ENCODE measurements around the gene VSIG10L2.

VSIG10L2 gene

DNA sequence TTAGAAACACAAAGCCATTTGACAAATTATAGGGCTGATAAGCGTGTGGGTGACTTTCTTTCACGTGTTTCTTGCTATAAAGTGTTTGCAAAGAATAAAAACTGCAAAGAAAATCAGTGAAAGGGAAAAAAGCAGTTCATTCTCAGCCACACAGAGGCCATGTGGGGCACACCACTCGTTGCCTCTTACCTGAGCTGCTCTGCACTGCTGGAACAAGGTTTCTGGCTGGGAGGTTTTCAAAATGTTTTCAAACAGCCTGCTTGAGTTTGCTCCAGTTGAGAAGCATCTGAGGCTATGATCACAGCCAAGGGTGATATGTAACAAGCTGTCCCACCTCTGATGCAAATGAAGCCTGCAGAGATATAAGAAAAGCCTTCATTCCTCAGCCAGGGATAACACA lies 14.7 kb upstream of the VSIG10L2 start:
- H3K9me3 ChIP-seq (replicated peaks; ENCODE audit: low read length), result no peaks in the 10 kb centered on the region

DNA sequence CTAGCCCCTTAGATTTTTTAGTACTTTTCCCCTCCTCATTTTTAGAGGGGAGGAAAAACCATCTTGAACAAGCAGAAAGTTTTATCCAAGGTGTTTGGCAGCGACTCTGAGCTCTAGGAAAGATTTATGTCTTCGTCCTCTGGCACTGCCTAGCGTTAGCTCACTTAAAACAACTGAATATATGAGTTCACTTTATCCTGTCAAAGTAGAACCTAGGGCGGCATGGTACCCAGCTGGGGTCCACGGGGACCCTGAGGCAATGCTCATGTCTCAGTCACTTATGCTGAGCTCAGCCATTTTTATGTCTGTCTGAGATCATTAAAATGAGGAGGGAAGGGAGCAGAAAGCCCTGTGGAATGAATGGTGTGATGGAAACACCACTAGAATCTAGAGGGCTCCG lies 14.2 kb upstream of the VSIG10L2 start:
- Histone ChIP-seq H3K27me3 (ENCODE audit: control insufficient read depth, insufficient read depth, low read length) (peaks cover 41% of the 10 kb centered on the region), H3K4me2 (ENCODE audit: low read length) (no peak overlapping the region), H3K4me1 (ENCODE audit: control insufficient read depth, insufficient read depth, low read length) (no peaks in the 10 kb centered on the region), H3K36me3 (ENCODE audit: insufficient read depth, low read length) (no peaks in the 10 kb centered on the region), H3K9ac (ENCODE audit: low read depth, low read length) (no peak overlapping the region), H3K4me3 (ENCODE audit: low read length) (no peak overlapping the region), H3K9me3 (replicated peaks; ENCODE audit: low read length) (no peaks in the 10 kb centered on the region)

More for the DNA sequence above, 14.7 kb upstream of the VSIG10L2 start:
- H3K36me3 ChIP-seq (ENCODE audit: insufficient read depth, low read length), result no peaks in the 10 kb centered on the region
- no peak overlapping the region for H3K4me3 ChIP-seq (ENCODE audit: low read length)
- no peak overlapping the region for H3K9ac ChIP-seq (ENCODE audit: low read depth, low read length)
- no peaks in the 10 kb centered on the region for H3K4me1 ChIP-seq (ENCODE audit: control insufficient read depth, insufficient read depth, low read length)
- no peak overlapping the region for H3K4me2 ChIP-seq (ENCODE audit: low read length)
- peaks cover 44% of the 10 kb centered on the region for H3K27me3 ChIP-seq (ENCODE audit: control insufficient read depth, insufficient read depth, low read length)

DNA sequence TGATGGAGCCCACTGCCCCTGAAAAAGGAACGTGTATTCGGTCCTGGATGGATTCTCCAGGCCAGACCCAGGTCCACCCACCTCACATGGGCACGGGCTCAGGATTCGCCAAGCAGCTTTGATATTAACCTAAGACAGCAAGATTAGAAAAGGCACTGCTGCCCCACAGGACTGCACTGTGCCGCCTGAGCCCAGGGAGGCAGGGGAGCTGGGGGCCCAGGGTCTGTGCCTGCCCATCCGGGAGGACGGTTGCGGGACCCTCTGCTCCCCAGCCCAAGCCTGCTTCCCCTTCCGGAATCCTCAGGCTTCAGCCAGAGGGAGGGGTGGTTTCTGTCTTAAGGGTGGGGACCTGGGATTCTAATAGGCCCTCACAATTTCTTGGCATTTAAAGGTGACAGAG lies 13.5 kb upstream of the VSIG10L2 start:
- no peak overlapping the region for H3K9ac ChIP-seq (ENCODE audit: low read depth, low read length)
- H3K4me3 ChIP-seq (ENCODE audit: low read length), result no peak overlapping the region
- no peak overlapping the region for H3K4me2 ChIP-seq (ENCODE audit: low read length)
- peaks cover 38% of the 10 kb centered on the region for H3K27me3 ChIP-seq (ENCODE audit: control insufficient read depth, insufficient read depth, low read length)
- no peaks in the 10 kb centered on the region for H3K4me1 ChIP-seq (ENCODE audit: control insufficient read depth, insufficient read depth, low read length)
- H3K36me3 ChIP-seq (ENCODE audit: insufficient read depth, low read length), result no peaks in the 10 kb centered on the region
- H3K9me3 ChIP-seq (replicated peaks; ENCODE audit: low read length), result no peaks in the 10 kb centered on the region

DNA sequence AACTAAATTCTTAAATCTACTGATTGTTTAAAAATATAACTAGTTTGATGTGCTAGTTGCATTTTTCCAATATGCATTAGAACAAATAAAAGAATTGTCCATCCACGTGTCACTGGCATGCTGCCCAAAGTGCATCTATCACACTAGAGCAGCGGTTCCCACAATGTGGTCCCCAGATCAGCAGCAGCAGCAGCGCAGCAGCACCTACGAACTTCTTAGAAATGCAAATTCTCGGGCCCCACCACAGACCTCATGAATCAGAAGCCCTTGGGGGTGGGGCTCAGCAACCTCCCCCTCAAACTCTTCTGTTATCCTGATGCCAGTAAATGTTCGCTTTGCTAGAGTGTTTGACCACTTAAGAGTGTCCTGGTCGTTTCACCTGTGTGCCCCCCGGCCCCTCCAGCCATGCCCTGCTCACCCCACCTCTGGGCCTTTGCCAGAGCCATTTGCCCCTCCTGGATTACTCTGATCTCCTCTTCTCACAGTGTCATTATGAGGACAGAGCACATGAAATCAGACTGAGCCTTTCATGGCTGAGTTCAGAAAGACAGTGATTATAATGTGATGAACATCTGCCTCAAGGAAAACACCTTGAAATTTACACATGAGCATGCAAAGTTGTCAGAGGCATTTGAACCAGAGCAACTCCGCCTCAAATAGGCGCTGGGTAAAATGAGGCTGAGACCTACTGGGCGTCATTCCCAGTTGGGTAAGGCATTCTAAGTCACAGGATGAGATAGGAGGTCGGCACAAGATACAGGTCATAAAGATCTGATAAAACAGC lies 12.6 kb upstream of the VSIG10L2 start:
- Histone ChIP-seq H3K9ac (ENCODE audit: low read depth, low read length) (no peak overlapping the region), H3K4me2 (ENCODE audit: low read length) (no peak overlapping the region), H3K27me3 (ENCODE audit: control insufficient read depth, insufficient read depth, low read length) (peaks cover 30% of the 10 kb centered on the region), H3K4me1 (ENCODE audit: control insufficient read depth, insufficient read depth, low read length) (no peaks in the 10 kb centered on the region), H3K9me3 (replicated peaks; ENCODE audit: low read length) (no peaks in the 10 kb centered on the region), H3K36me3 (ENCODE audit: insufficient read depth, low read length) (no peaks in the 10 kb centered on the region), H3K4me3 (ENCODE audit: low read length) (no peak overlapping the region)

DNA sequence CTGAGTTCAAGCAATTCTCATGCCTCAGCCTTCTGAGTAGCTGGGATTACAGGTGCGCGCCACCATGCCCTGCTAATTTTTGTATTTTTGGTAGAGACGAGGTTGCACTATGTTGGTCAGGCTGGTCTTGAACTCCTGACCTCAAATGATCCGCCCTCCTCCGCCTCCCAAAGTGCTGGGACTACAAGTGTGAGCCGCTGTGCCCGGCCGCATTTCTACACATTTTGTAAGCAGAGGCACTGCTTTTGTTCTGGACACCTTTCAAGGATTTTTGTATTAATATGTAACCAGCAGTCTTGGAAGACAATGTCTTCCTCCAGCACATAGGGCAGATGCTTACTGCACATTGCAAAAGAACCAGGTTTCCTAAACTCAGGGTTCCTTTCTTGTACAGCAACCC lies 11.4 kb upstream of the VSIG10L2 start:
- Histone ChIP-seq H3K4me2 (ENCODE audit: low read length) (no peak overlapping the region), H3K9ac (ENCODE audit: low read depth, low read length) (no peak overlapping the region), H3K4me3 (ENCODE audit: low read length) (no peak overlapping the region), H3K4me1 (ENCODE audit: control insufficient read depth, insufficient read depth, low read length) (no peaks in the 10 kb centered on the region), H3K27me3 (ENCODE audit: control insufficient read depth, insufficient read depth, low read length) (peaks cover 19% of the 10 kb centered on the region), H3K9me3 (replicated peaks; ENCODE audit: low read length) (no peaks in the 10 kb centered on the region), H3K36me3 (ENCODE audit: insufficient read depth, low read length) (no peaks in the 10 kb centered on the region)

DNA sequence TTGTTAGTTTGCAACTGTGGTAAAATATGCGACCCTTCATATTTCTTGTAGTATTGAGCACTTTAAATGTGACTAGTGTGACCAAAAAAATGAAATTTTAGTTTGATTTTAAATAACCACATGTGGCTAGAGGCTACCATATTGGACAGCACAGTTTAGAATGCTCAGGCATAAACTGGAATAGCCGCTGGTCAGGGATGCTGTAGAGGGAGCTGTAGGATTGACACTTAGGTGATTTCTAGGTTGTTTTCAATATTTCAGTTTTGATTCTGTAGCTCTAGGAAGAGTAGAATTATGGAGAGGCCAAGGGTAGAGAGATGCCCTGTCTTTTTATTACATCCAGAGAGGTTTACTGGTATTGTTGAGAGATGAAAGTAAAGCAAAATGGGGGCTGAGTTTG lies 10.8 kb upstream of the VSIG10L2 start:
- Histone ChIP-seq H3K27me3 (ENCODE audit: control insufficient read depth, insufficient read depth, low read length) (peaks cover 13% of the 10 kb centered on the region), H3K36me3 (ENCODE audit: insufficient read depth, low read length) (no peaks in the 10 kb centered on the region), H3K4me1 (ENCODE audit: control insufficient read depth, insufficient read depth, low read length) (no peaks in the 10 kb centered on the region), H3K9ac (ENCODE audit: low read depth, low read length) (no peak overlapping the region), H3K4me3 (ENCODE audit: low read length) (no peak overlapping the region), H3K4me2 (ENCODE audit: low read length) (no peak overlapping the region), H3K9me3 (replicated peaks; ENCODE audit: low read length) (no peaks in the 10 kb centered on the region)

DNA sequence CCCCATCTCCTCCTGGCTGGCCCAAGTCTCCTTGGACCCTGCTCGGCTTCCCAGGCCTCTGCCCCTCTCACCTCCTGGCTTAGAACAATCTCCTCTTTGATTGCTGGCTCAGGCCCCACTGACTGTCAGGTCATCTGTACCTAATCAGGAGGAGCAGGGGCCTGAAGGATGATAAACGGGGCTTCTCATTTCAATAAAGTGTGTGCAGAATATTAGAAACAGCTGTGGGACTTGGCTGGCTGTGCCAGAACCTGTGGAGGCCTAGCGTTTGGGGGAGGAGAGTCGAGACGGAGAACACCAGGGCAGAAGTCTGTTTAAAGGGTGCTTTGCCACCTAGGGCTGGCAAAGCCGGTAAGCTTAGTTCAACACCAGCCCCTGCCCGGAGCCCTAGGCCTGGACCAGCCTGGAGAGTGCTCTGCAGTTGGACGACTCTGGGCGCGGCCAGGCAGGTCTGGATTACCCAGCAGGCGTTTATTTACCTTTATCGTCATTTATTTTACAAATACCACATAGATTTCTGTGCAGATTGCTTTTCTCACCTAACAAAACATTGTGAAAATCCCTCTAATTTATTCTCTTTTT lies 10.1 kb upstream of the VSIG10L2 start:
- no peak overlapping the region for H3K4me3 ChIP-seq (ENCODE audit: low read length)
- no peaks in the 10 kb centered on the region for H3K36me3 ChIP-seq (ENCODE audit: insufficient read depth, low read length)
- H3K4me2 ChIP-seq (ENCODE audit: low read length), result no peak overlapping the region
- H3K4me1 ChIP-seq (ENCODE audit: control insufficient read depth, insufficient read depth, low read length), result no peaks in the 10 kb centered on the region
- H3K9ac ChIP-seq (ENCODE audit: low read depth, low read length), result no peak overlapping the region
- no peaks in the 10 kb centered on the region for H3K9me3 ChIP-seq (replicated peaks; ENCODE audit: low read length)
- peaks cover 11% of the 10 kb centered on the region for H3K27me3 ChIP-seq (ENCODE audit: control insufficient read depth, insufficient read depth, low read length)

DNA sequence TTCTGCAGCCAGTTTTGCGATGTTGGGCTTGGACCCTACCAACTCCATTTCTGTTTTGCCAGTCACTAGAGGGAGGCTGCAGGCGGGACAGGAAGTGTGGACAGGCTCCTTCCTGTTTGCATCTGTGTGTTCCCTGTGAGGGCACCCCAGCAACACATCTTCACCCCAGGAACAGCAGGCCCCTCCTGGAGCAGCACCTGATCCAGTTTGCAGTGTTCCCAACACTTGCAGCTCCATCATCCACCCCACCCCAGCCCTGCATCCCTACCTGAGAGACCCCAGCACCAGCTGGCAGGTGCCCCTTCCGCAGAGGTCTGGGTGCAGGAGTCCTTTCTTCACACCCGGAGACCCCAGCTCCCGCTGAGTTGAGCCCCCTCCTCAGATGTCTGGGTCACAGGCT lies 7.4 kb upstream of the VSIG10L2 start:
- Histone ChIP-seq H3K27me3 (ENCODE audit: control insufficient read depth, insufficient read depth, low read length) (no peaks in the 10 kb centered on the region), H3K36me3 (ENCODE audit: insufficient read depth, low read length) (no peaks in the 10 kb centered on the region), H3K4me2 (ENCODE audit: low read length) (no peak overlapping the region), H3K4me1 (ENCODE audit: control insufficient read depth, insufficient read depth, low read length) (peaks cover 3% of the 10 kb centered on the region), H3K4me3 (ENCODE audit: low read length) (no peak overlapping the region), H3K9ac (ENCODE audit: low read depth, low read length) (no peak overlapping the region), H3K9me3 (replicated peaks; ENCODE audit: low read length) (no peaks in the 10 kb centered on the region)

DNA sequence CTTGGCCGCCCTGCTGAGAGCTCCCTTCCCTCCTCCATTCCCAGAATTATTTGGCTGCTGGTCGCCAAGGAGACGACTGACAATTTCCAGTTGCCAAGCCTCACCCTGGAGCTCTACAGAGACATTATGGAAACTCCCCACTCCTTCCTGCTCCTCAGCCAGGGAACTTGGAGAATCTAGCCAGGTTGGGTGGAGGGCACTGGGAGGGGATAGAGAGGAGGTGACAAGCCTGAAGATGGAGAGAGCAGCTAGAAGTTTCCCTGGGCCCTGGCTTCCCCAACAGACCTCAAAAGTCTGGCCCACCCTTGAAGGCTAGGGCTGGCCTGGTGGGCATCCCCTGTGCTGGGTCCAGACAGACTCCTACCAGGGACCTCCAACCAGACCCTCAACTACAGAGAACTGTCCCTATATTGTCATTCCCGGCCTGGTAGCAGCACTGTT lies 6.7 kb upstream of the VSIG10L2 start:
- no peak overlapping the region for H3K9ac ChIP-seq (ENCODE audit: low read depth, low read length)
- H3K4me2 ChIP-seq (ENCODE audit: low read length), result no peak overlapping the region
- H3K27me3 ChIP-seq (ENCODE audit: control insufficient read depth, insufficient read depth, low read length), result no peaks in the 10 kb centered on the region
- no peaks in the 10 kb centered on the region for H3K36me3 ChIP-seq (ENCODE audit: insufficient read depth, low read length)
- H3K4me3 ChIP-seq (ENCODE audit: low read length), result no peak overlapping the region
- H3K4me1 ChIP-seq (ENCODE audit: control insufficient read depth, insufficient read depth, low read length), result peaks cover 3% of the 10 kb centered on the region
- H3K9me3 ChIP-seq (replicated peaks; ENCODE audit: low read length), result no peaks in the 10 kb centered on the region

DNA sequence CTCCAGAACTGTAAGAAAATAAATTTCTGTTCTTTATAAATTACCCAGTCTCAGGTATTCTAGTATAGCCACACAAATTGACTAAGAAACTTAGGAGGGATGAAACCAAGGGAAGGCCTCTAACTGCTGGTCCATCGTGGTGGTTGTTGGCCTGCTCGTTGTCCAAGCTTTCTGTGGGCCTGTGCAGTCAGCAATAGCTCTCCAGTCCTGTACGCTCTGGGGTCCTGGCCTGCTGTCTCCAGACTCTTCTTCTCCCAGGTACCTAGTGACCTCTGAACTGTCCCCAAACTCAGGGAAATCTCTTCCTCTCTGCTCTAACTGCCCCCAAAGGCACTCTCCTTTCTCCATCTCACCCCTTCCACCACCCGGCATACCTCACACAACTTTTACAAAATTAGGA lies 5.7 kb upstream of the VSIG10L2 start:
- H3K4me2 ChIP-seq (ENCODE audit: low read length), result no peak overlapping the region
- H3K4me1 ChIP-seq (ENCODE audit: control insufficient read depth, insufficient read depth, low read length), result peaks cover 3% of the 10 kb centered on the region
- H3K27me3 ChIP-seq (ENCODE audit: control insufficient read depth, insufficient read depth, low read length), result no peaks in the 10 kb centered on the region
- no peaks in the 10 kb centered on the region for H3K36me3 ChIP-seq (ENCODE audit: insufficient read depth, low read length)
- no peaks in the 10 kb centered on the region for H3K9me3 ChIP-seq (replicated peaks; ENCODE audit: low read length)
- H3K9ac ChIP-seq (ENCODE audit: low read depth, low read length), result no peak overlapping the region
- H3K4me3 ChIP-seq (ENCODE audit: low read length), result no peak overlapping the region

DNA sequence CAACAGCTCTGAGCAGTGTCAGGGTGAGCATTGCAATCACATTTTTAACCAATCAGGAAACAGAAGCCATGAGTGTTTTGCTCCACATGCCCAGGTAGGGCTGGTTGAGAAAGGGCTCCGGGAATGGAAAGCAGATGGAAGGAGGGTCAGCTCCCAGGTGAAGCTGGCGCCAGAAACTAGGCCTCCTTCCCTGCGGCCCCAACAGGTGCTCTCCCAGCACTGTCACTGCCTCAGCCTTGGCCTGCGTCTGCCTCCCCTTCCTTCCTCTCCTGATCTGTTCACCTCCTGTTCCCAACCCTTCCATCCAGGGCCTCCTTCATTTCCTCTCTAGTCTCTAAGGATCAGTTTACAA lies 4.6 kb upstream of the VSIG10L2 start:
- no peak overlapping the region for H3K4me2 ChIP-seq (ENCODE audit: low read length)
- H3K36me3 ChIP-seq (ENCODE audit: insufficient read depth, low read length), result no peaks in the 10 kb centered on the region
- peaks cover 3% of the 10 kb centered on the region for H3K4me1 ChIP-seq (ENCODE audit: control insufficient read depth, insufficient read depth, low read length)
- no peaks in the 10 kb centered on the region for H3K27me3 ChIP-seq (ENCODE audit: control insufficient read depth, insufficient read depth, low read length)
- H3K4me3 ChIP-seq (ENCODE audit: low read length), result no peak overlapping the region
- no peaks in the 10 kb centered on the region for H3K9me3 ChIP-seq (replicated peaks; ENCODE audit: low read length)
- H3K9ac ChIP-seq (ENCODE audit: low read depth, low read length), result no peak overlapping the region

Data from skeletal muscle satellite cell (primary cell).